HG03442 (cell line): Measurements from ENCODE around the gene SLC39A10.

ENCODE experiments used
- ATAC-seq: cut with Tn5 transposase; IDR thresholded peaks from one replicate; pipeline ENCODE4 v1.9.1; 2021; ENCODE audit warnings: mild to moderate bottlenecking, moderate library complexity; ENCODE audit not compliant: unreplicated experiment

SLC39A10 gene, protein sequence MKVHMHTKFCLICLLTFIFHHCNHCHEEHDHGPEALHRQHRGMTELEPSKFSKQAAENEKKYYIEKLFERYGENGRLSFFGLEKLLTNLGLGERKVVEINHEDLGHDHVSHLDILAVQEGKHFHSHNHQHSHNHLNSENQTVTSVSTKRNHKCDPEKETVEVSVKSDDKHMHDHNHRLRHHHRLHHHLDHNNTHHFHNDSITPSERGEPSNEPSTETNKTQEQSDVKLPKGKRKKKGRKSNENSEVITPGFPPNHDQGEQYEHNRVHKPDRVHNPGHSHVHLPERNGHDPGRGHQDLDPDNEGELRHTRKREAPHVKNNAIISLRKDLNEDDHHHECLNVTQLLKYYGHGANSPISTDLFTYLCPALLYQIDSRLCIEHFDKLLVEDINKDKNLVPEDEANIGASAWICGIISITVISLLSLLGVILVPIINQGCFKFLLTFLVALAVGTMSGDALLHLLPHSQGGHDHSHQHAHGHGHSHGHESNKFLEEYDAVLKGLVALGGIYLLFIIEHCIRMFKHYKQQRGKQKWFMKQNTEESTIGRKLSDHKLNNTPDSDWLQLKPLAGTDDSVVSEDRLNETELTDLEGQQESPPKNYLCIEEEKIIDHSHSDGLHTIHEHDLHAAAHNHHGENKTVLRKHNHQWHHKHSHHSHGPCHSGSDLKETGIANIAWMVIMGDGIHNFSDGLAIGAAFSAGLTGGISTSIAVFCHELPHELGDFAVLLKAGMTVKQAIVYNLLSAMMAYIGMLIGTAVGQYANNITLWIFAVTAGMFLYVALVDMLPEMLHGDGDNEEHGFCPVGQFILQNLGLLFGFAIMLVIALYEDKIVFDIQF

GRCh38 chr2:195656859-195657633, at the start of gene SLC39A10:
Gene SLC39A10, plus strand, starts transcription at chr2:195657226. Its CDS starts 22,817 bp downstream, at chr2:195680043.
- peak; percentile 73 for ATAC-seq

- ATAC-seq = no peak
Measured at GRCh38 chr2:195608768-195609454, 48.1 kb upstream of the SLC39A10 start.

GRCh38 chr2:195610717-195611116, 46.3 kb upstream of the SLC39A10 start:
- no peak for ATAC-seq

- ATAC-seq = no peak
Measured at GRCh38 chr2:195612611-195613495, 44.2 kb upstream of the SLC39A10 start.

- no peak for ATAC-seq
Measured at GRCh38 chr2:195613922-195614321, 43.1 kb upstream of the SLC39A10 start.

GRCh38 chr2:195619590-195619989, 37.4 kb upstream of the SLC39A10 start:
- no peak for ATAC-seq

DNA sequence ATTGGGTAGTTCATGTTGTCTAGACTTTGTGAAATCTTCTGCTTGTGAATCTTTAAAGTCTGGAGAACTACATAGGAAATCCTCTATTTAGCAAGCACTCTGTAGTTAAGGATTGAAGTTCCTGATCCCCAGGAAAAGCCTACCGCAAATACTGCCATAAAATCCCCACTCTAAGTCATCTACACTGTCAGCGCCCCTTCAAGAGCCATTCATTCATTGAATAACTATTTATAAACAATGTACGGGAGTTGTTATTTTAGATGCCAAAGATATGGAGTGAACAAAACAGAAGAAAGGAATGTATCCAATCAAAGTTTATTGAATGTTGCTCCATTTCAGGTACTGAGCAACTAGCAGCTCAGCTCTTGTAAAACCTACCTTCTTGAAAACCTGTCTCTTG, 36.5 kb upstream of the SLC39A10 start:
- ATAC-seq = no peak

DNA sequence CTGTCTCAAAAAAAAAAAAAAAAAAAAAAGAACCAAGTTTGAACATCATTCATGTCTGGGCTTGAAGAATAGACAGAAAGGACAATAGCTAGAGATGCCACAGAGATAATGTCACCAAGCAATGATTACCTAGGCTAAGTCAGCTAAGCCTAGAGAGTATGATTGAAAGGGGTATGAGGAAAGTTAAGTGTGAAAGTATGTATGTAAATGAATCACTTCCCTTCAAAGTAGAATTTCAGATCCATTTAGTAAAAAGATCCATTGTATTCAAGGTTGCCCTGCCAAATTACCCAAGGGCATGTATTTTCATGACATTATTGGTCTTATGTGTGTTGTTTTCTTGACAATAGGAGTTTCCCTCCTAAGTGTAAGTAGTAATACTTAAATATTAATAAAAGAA, 34.1 kb upstream of the SLC39A10 start:
- peak; percentile 70 for ATAC-seq

GRCh38 chr2:195626507-195626906, 30.5 kb upstream of the SLC39A10 start:
- no peak for ATAC-seq

- no peak for ATAC-seq
Measured at GRCh38 chr2:195628666-195629065, 28.4 kb upstream of the SLC39A10 start.

GRCh38 chr2:195632856-195633572, 24.0 kb upstream of the SLC39A10 start:
- no peak for ATAC-seq

DNA sequence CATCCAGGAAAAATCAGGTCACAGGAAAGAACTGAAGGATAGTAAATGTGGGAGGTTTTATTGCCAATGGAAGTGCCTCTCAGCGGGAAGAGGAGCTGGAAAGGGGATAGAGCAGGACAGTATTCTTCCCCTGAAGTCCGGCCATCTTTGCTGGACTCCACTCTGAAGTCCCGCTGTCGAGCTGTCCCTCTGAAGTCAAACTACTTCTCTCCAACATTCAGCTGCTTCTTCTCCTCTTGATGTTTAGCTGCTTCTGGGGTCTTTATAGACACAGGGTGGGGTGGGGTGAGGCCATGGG, 23.5 kb upstream of the SLC39A10 start:
- no peak for ATAC-seq

- no peak for ATAC-seq
Measured at GRCh38 chr2:195633974-195634373, 23.1 kb upstream of the SLC39A10 start.

GRCh38 chr2:195636890-195637289, 20.1 kb upstream of the SLC39A10 start:
- ATAC-seq = no peak

GRCh38 chr2:195638750-195639149, 18.3 kb upstream of the SLC39A10 start:
- ATAC-seq = no peak

GRCh38 chr2:195639238-195639858, 17.7 kb upstream of the SLC39A10 start:
- no peak for ATAC-seq

GRCh38 chr2:195639959-195640358, 17.1 kb upstream of the SLC39A10 start:
- ATAC-seq = no peak

DNA sequence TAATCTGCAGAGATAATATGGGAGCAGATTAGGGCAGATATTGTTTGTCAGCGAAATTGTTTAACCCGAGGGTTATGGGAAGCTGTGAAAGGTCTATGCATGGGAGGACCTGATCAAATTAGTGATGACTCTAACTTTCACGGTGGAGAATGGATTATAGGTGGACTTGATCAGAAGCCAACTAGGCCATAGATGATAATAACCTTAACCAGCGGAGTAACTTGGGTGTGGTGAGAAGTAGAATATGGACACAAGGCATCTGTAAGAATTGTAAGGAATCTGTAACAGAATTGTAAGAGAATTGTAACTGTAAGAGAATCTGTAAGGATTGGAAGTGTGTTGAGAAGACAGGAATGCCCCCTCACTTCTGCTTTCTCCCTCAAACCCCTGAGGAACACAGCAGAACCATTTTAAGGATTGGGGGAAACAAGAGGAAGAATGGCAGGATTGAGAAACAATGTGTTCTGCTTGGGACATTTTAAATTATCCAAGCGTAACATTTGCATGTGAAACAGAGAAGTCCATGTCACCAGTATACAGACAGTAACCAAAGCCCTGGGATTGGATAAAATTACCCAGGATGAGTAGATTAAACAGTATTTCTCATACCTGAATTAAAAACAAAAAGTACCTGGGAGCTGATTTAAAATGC, 14.9 kb upstream of the SLC39A10 start:
- no peak for ATAC-seq
